Stomach (tissue), 4 donors: ENCODE measurements around the gene GLDN.

Source experiments
- CTCF ChIP-seq, 7 experiments: fragments of 450-650 bp in 4 of 7; fragments of 200-600 bp in 3 of 7; sonication (generic) in 3 of 7; IDR thresholded peaks; one replicate each; pipeline ENCODE4 v1.5.1; 2016 to 2019; ENCODE audit warnings: antibody characterized with exemption in 7 of 7, control low read depth in 2 of 7, mild to moderate bottlenecking in 1 of 7
- EP300 ChIP-seq: sonication (generic); formaldehyde crosslinking; IDR thresholded peaks from one replicate; pipeline ENCODE4 v1.6.1; 2017; ENCODE audit warnings: antibody characterized with exemption
- POLR2A ChIP-seq, 4 donors: fragments of 450-650 bp; IDR thresholded peaks; one replicate each; pipeline ENCODE4 v1.6.1; 2016; ENCODE audit warnings: antibody characterized with exemption in 4 of 4, control low read depth in 2 of 4, mild to moderate bottlenecking in 1 of 4, moderate library complexity in 1 of 4
- POLR2AphosphoS5 ChIP-seq, 3 donors: sonication (generic); formaldehyde crosslinking; IDR thresholded peaks; one replicate each; pipeline ENCODE4 v1.6.1; 2016; ENCODE audit warnings: antibody characterized with exemption in 3 of 3

- no peak for TF ChIP-seq EP300
- no peak for TF ChIP-seq CTCF (IDR thresholded peaks at IDR 0.05)
- TF ChIP-seq POLR2A (IDR thresholded peaks at IDR 0.05) = no peak
- no peak for TF ChIP-seq POLR2AphosphoS5 (IDR thresholded peaks at IDR 0.05)
Measured at GRCh38 chr15:51328926-51329325, 12.5 kb upstream of the GLDN start.
